GM12878 (cell line): Measurements from ENCODE around the gene MAPKBP1. TPM values are rescaled to one million over a fixed set of nuclear protein-coding genes. Genes with fewer than 3 reads are reported as not detected.

Source experiments
- ATAC-seq: fragments of 200-7000 bp; cut with Tn5 transposase; 3 replicates; pipeline ENCODE4 v1.9.1; 2020; ENCODE audit warnings: mild to moderate bottlenecking, moderate library complexity
- BruUV-seq: library from RNA; stranded (reverse); fragments of 400-500 nt; replicated peaks from 2 replicates; lab custom pipeline; 2021; lab: Mats Ljungman, UMichigan
- CTCF ChIA-PET: fragments of 300-600 bp; sonication (Branson Sonifier 250); formaldehyde crosslinking; extraction: SDS; loops from one replicate; lab custom pipeline; 2021; ENCODE audit warnings: inconsistent platforms; lab: Yijun Ruan, JAX
- POLR2A ChIA-PET: fragments of 350-600 bp; formaldehyde crosslinking; extraction: SDS; loops from one replicate; lab custom pipeline; 2021; ENCODE audit warnings: inconsistent platforms; lab: Charles Lee
- RAD21 ChIA-PET: fragments of 300-600 bp; sonication (Branson Sonifier 250); formaldehyde crosslinking; loops from one replicate; lab custom pipeline; 2023; ENCODE audit warnings: antibody characterized with exemption; ENCODE audit not compliant: unreplicated experiment; lab: Charles Lee
- SMC1A ChIA-PET: fragments of 300-600 bp; sonication (Branson Sonifier 250); formaldehyde crosslinking; loops from one replicate; lab custom pipeline; 2023; ENCODE audit not compliant: unreplicated experiment, uncharacterized antibody; lab: Charles Lee
- DNase-seq: peaks from one replicate; pipeline ENCODE4 v3.0.0-alpha.2; 2011; ENCODE audit warnings: low read depth, low spot score
- FAIRE-seq: peaks from 3 replicates; lab custom pipeline; 2011; peaks lifted over from hg19 to GRCh38; lab: Jason Lieb, UNC
- H2AFZ ChIP-seq: 2 replicates; pipeline ENCODE4 v1.6.0; 2011; ENCODE audit warnings: low read depth, low read length, control low read depth; ENCODE audit not compliant: control insufficient read depth
- H3K27ac ChIP-seq: 2 replicates; pipeline ENCODE4 v1.5.1; 2011; ENCODE audit warnings: control low read depth; ENCODE audit not compliant: control insufficient read depth, insufficient read depth
- H3K27me3 ChIP-seq, 2 experiments: replicated peaks in 1 of 2; 2 replicates each; pipeline versions ENCODE4 v1.6.0 to v1.6.1; 2011; ENCODE audit warnings: low read length in 1 of 2; ENCODE audit not compliant: control insufficient read depth in 2 of 2, insufficient read depth in 2 of 2
- H3K36me3 ChIP-seq, 2 experiments: 2 replicates each; pipeline ENCODE4 v1.5.1; 2011; ENCODE audit warnings: low read length in 1 of 2; ENCODE audit not compliant: control insufficient read depth in 2 of 2, insufficient read depth in 2 of 2
- H3K4me1 ChIP-seq: 2 replicates; pipeline ENCODE4 v1.6.1; 2011; ENCODE audit warnings: mild to moderate bottlenecking, low read length, moderate library complexity, mixed read lengths; ENCODE audit not compliant: control insufficient read depth, insufficient read depth
- H3K4me2 ChIP-seq: 2 replicates; pipeline ENCODE4 v1.6.0; 2011; ENCODE audit warnings: control low read depth; ENCODE audit not compliant: control insufficient read depth, insufficient read depth
- H3K4me3 ChIP-seq: fragments of 200-600 bp; sonication (generic); 2 replicates; pipeline ENCODE4 v1.5.1; 2016
- H3K79me2 ChIP-seq: 2 replicates; pipeline ENCODE4 v1.6.0; 2011; ENCODE audit warnings: low read length; ENCODE audit not compliant: control insufficient read depth, insufficient read depth
- H3K9ac ChIP-seq: 2 replicates; pipeline ENCODE4 v1.8.0; 2011; ENCODE audit warnings: low read length, control low read depth, mixed read lengths; ENCODE audit not compliant: control insufficient read depth, insufficient read depth
- H3K9me3 ChIP-seq: replicated peaks from 3 replicates; pipeline ENCODE4 v1.5.1; 2011; ENCODE audit warnings: mild to moderate bottlenecking, low read length; ENCODE audit not compliant: control insufficient read depth, insufficient read depth
- H4K20me1 ChIP-seq: 2 replicates; pipeline ENCODE4 v1.6.0; 2011; ENCODE audit not compliant: control insufficient read depth, insufficient read depth
- FOXK2 ChIP-seq: fragments of 450-650 bp; IDR thresholded peaks from 2 replicates; pipeline ENCODE4 v1.6.1; 2017; ENCODE audit warnings: mild to moderate bottlenecking, moderate library complexity
- NFYA ChIP-seq: IDR thresholded peaks from 2 replicates; pipeline ENCODE4 v1.6.1; 2011; ENCODE audit warnings: low read depth, mild to moderate bottlenecking, low read length, improper control_type of control experiment, borderline replicate concordance
- NR2F1 ChIP-seq: fragments of 450-650 bp; conservative IDR thresholded peaks from 2 replicates; pipeline ENCODE4 v1.6.1; 2017; ENCODE audit warnings: mild to moderate bottlenecking
- POLR2A ChIP-seq: IDR thresholded peaks from 2 replicates; pipeline ENCODE4 v1.6.1; 2011; ENCODE audit warnings: low read depth, mild to moderate bottlenecking, low read length
- SMC3 ChIP-seq: IDR thresholded peaks from 2 replicates; pipeline ENCODE4 v1.6.1; 2011; ENCODE audit warnings: low read length, improper control_type of control experiment, borderline replicate concordance
- WGBS: methylation state at CpG from one replicate; pipeline ENCODE4 v1.1.6; 2016; ENCODE audit warnings: low lambda C conversion rate; ENCODE audit not compliant: insufficient replicate concordance, insufficient coverage; ENCODE audit errors: missing lambda C conversion rate; 5-methylcytosine and 5-hydroxymethylcytosine counted together
- in situ Hi-C: fragments of 300-500 bp; cut with MboI; formaldehyde crosslinking; loops from 9 replicates; pipeline ENCODE4 v1.14.3; 2018; ENCODE audit warnings: mixed read lengths
- intact Hi-C: fragments of 100-400 bp; cut with micrococcal nuclease; formaldehyde crosslinking; loops from one replicate; pipeline ENCODE4 v1.14.2; 2022; ENCODE audit not compliant: unreplicated experiment
- polyA plus RNA-seq, 11 experiments: library from polyadenylated mRNA; depleted of rRNA in 4 of 11; unstranded in 6 of 11; stranded (reverse) in 5 of 11; fragments of >200 nt; fragmentation: Nextera tagmentation in 4 of 11; fragmentation: Illumina TruSeq in 1 of 11; extraction: Ambion mirVana in 4 of 11; extraction: Trizol in 1 of 11; gene quantifications; 1 replicate in 1 of 11; 2 replicates in 10 of 11; pipeline versions ENCODE4 v1.2.1 to v1.2.3, GENCODE V29; 2011 to 2016; ENCODE audit warnings: inconsistent platforms in 2 of 11, missing spikeins in 2 of 11, low read depth in 1 of 11
- total RNA-seq, 4 experiments: library from RNA; depleted of rRNA in 3 of 4; stranded (reverse); fragments of >200 nt in 3 of 4; fragmentation: Illumina TruSeq in 1 of 4; extraction: Trizol in 1 of 4; gene quantifications; 2 replicates each; pipeline versions ENCODE4 v1.2.1 to v1.2.3, GENCODE V29; 2013 to 2021

MAPKBP1 gene
- total and polyA plus RNA-seq, 10 of the 15 experiments (the other 5 are each of a cell fraction or from before 2014, with no cell fraction given) = 0.44 to 19.0 (median 7.3) TPM

DNA sequence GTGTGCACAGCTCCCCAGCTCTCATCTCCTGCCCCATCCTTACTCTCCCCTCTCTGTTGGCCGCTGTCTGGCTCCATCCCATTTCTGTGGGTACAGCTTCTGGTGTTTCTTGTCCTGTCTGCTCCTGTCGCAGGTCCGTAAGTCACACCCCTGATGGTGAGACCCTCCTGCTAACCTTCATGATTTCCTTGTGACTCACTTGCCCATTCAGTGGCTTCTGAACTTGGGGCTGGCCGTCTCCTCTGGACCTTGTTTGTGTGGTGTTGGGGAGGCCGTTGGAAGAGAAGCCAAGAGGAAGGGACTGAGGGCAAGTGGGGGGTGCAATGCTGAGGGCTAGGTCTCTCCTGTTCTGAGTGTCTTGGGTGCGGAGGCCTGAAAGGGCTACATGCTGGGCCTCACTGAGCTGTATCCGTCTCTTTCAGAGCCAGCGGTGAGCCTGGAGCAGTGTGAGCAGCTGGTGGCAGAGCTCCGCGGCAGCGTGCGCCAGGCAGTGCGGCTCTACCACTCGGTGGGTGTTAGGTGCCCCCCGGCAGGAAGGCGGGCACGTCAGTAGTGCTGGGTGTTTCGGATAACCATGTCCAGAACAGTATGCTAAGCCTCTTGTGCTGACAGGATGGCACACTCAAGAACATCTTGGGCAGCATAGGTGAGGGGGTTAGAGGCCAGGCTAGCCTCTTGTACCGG, 49.9 kb downstream of the MAPKBP1 start:
- TF ChIP-seq NFYA = no peak
- TF ChIP-seq POLR2A = peak; percentile 12; the same call in 1 of the 2 replicates
- TF ChIP-seq NR2F1 = no peak
- no peak for FAIRE-seq
- Histone ChIP-seq H3K9ac (no peak overlapping the region), H3K4me2 (no peak overlapping the region), H3K27me3 (no peaks in the 10 kb centered on the region), H3K4me3 (no peak overlapping the region), H3K9me3 (no peaks in the 10 kb centered on the region), H3K79me2 (no peaks in the 10 kb centered on the region), H3K27ac (no peak overlapping the region), H4K20me1 (no peaks in the 10 kb centered on the region; the same call in 1 of the 2 replicates), H3K4me1 (no peaks in the 10 kb centered on the region), H3K36me3 (peaks cover 3 to 10% of the 10 kb centered on the region in 2 experiments; a peak in 3 of 4 replicates), H2AFZ (no peak overlapping the region)
- 94% methylated on average over 19 of the region's 19 CpGs for WGBS
- ATAC-seq = no peak
- no TSS peak for BruUV-seq
- SMC1A ChIA-PET = interaction anchor here (1.4 kb wide), 1 partner anchor 50 kb away, joined by 7 read pairs; the partner anchor contains the start of gene MAPKBP1
- DNase-seq = no peak
- RAD21 ChIA-PET = no interaction called here
- CTCF ChIA-PET = interaction anchor here (1.2 kb wide), 1 partner anchor 51 kb away, joined by 4 read pairs; no protein-coding TSS in a partner anchor
- POLR2A ChIA-PET = no interaction called here
- intact Hi-C loops (no loop called here), in situ Hi-C loops (no loop called here)

DNA sequence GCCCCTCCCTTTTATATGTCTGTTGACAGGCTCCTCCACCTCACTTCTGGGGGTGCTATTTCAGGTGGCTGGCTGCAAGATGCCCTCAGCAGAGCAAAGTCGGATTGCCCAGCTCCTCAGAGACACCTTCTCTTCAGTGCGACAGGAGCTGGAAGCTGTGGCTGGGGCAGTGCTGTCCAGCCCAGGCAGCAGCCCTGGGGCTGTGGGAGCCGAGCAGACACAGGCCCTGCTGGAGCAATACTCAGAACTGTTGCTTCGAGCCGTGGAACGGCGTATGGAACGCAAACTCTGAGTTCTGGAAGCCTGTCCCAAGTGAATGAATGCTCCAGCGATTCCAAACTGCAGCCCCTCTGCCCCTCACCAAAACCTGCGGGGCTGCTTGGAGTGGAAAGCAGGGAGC, 50.9 kb downstream of the MAPKBP1 start:
- CTCF ChIA-PET = interaction anchor here (1.6 kb wide), 1 partner anchor 14 kb away, joined by 5 read pairs; no protein-coding TSS in a partner anchor
- H3K4me3 ChIP-seq = no peak overlapping the region
- SMC1A ChIA-PET = interaction anchor here (1.4 kb wide), 1 partner anchor 51 kb away, joined by 7 read pairs; the partner anchor contains the start of gene MAPKBP1
- no peaks in the 10 kb centered on the region for H3K27me3 ChIP-seq
- H3K9ac ChIP-seq = no peak overlapping the region
- DNase-seq = no peak
- intact Hi-C loops = loop anchor here (5.0 kb wide), 2 partner anchors 77 to 147 kb away; partner anchors contain the start of gene EHD4
- ATAC-seq = no peak
- POLR2A ChIA-PET = no interaction called here
- H4K20me1 ChIP-seq = no peaks in the 10 kb centered on the region; the same call in 1 of the 2 replicates
- H2AFZ ChIP-seq = no peak overlapping the region
- peaks cover 3 to 10% of the 10 kb centered on the region in 2 experiments; a peak in 3 of 4 replicates for H3K36me3 ChIP-seq
- no peaks in the 10 kb centered on the region for H3K79me2 ChIP-seq
- RAD21 ChIA-PET = no interaction called here
- WGBS = 88% methylated on average over 10 of the region's 10 CpGs
- in situ Hi-C loops = no loop called here
- H3K4me1 ChIP-seq = no peaks in the 10 kb centered on the region
- no peak overlapping the region for H3K27ac ChIP-seq
- BruUV-seq = no TSS peak
- H3K4me2 ChIP-seq = no peak overlapping the region
- FAIRE-seq = no peak
- no peak for TF ChIP-seq SMC3
- TF ChIP-seq FOXK2 = no peak
- TF ChIP-seq, all 136 proteins: peak for 0
- no peaks in the 10 kb centered on the region for H3K9me3 ChIP-seq
